Hepatocyte (in vitro differentiated cells): ENCODE data around the gene TBR1. TPM values are rescaled to one million over a fixed set of nuclear protein-coding genes. Genes with fewer than 3 reads are reported as not detected.

Source experiments
- DNase-seq: peaks from one replicate; pipeline ENCODE4 v3.0.0-alpha.2; 2016; ENCODE audit warnings: low spot score
- H2AFZ ChIP-seq: fragments of 200-600 bp; sonication (generic); 2 replicates; pipeline ENCODE4 v1.6.0; 2016; ENCODE audit warnings: antibody characterized with exemption, mild to moderate bottlenecking
- H3K27ac ChIP-seq: fragments of 200-600 bp; sonication (generic); 2 replicates; pipeline ENCODE4 v1.5.1; 2016; ENCODE audit warnings: mild to moderate bottlenecking
- H3K27me3 ChIP-seq: fragments of 200-600 bp; sonication (generic); 2 replicates; pipeline ENCODE4 v1.6.1; 2016
- H3K36me3 ChIP-seq: fragments of 200-600 bp; sonication (generic); replicated peaks from 2 replicates; pipeline ENCODE4 v1.5.1; 2016; ENCODE audit warnings: low read depth; ENCODE audit not compliant: insufficient read depth
- H3K4me1 ChIP-seq: fragments of 200-600 bp; sonication (generic); 2 replicates; pipeline ENCODE4 v1.5.1; 2016; ENCODE audit warnings: mild to moderate bottlenecking, moderate library complexity; ENCODE audit not compliant: insufficient read depth
- H3K4me2 ChIP-seq: fragments of 200-600 bp; sonication (generic); 2 replicates; pipeline ENCODE4 v1.6.0; 2016
- H3K4me3 ChIP-seq: fragments of 200-600 bp; sonication (generic); 2 replicates; pipeline ENCODE4 v1.5.1; 2016; ENCODE audit warnings: mild to moderate bottlenecking
- H3K79me2 ChIP-seq: fragments of 200-600 bp; sonication (generic); 2 replicates; pipeline ENCODE4 v1.6.0; 2017; ENCODE audit warnings: mild to moderate bottlenecking
- H3K9me2 ChIP-seq: fragments of 200-600 bp; sonication (generic); replicated peaks from 2 replicates; pipeline ENCODE4 v1.6.0; 2017; ENCODE audit warnings: mild to moderate bottlenecking; ENCODE audit not compliant: insufficient read depth
- H3K9me3 ChIP-seq: fragments of 200-600 bp; sonication (generic); 2 replicates; pipeline ENCODE4 v1.5.1; 2016; ENCODE audit warnings: low read depth, mild to moderate bottlenecking
- H4K20me1 ChIP-seq: fragments of 200-600 bp; sonication (generic); 2 replicates; pipeline ENCODE4 v1.6.0; 2016; ENCODE audit warnings: mild to moderate bottlenecking; ENCODE audit not compliant: insufficient read depth, poor library complexity, severe bottlenecking
- EZH2 ChIP-seq: fragments of 200-600 bp; sonication (generic); IDR thresholded peaks from 2 replicates; pipeline ENCODE4 v1.6.1; 2016; ENCODE audit warnings: antibody characterized with exemption, mild to moderate bottlenecking, borderline replicate concordance
- EZH2phosphoT487 ChIP-seq: fragments of 200-600 bp; sonication (generic); IDR thresholded peaks from one replicate; pipeline ENCODE4 v1.6.1; 2018; ENCODE audit warnings: antibody characterized with exemption, mild to moderate bottlenecking, low read depth, moderate library complexity; ENCODE audit not compliant: unreplicated experiment, severe bottlenecking
- WGBS: methylation state at CpG from one replicate; pipeline ENCODE4 v1.1.6; 2016; ENCODE audit warnings: low lambda C conversion rate; ENCODE audit errors: missing lambda C conversion rate; 5-methylcytosine and 5-hydroxymethylcytosine counted together
- polyA plus RNA-seq: library from polyadenylated mRNA; unstranded; fragments of >200 nt; fragmentation: Nextera tagmentation; extraction: Ambion mirVana; gene quantifications from 2 replicates; pipeline ENCODE4 v1.2.1, GENCODE V29; 2016
- total RNA-seq: library from RNA; depleted of rRNA; stranded (reverse); fragments of >200 nt; gene quantifications from 2 replicates; pipeline ENCODE4 v1.2.3, GENCODE V29; 2014
- TF ChIP-seq, protein P1 (sequence below): fragments of 200-600 bp; sonication (generic); IDR thresholded peaks from 2 replicates; pipeline ENCODE4 v1.5.1; 2016; ENCODE audit warnings: antibody characterized with exemption, mild to moderate bottlenecking; ENCODE audit not compliant: poor library complexity

TBR1 gene
- total and polyA plus RNA-seq, 2 experiments from 2014 or later: not detected

DNA sequence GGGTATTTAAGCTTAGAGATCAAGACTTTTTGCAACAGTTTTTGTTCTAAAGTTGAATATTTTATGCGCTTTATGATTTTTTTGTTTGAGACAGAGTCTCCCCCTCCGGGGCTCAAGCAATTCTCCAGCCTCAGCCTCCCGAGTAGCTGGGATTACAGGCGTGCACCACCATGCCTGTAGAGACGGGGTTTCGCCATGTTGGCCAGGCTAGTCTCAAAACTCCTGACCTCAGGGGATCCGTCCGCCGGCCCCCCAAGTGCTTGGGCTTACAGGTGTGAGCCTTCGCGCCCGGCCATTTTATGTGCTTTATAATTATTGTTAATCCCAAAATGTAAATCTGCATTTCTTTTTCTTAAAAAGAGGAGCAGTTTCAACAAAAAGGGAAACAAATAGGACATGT lies 29.0 kb downstream of the TBR1 start:
- Histone ChIP-seq H3K36me3 (no peaks in the 10 kb centered on the region), H3K9me2 (no peaks in the 10 kb centered on the region), H2AFZ (no peak overlapping the region), H3K79me2 (no peaks in the 10 kb centered on the region), H3K4me2 (no peak overlapping the region), H3K9me3 (no peaks in the 10 kb centered on the region), H3K4me1 (no peaks in the 10 kb centered on the region), H3K27me3 (no peaks in the 10 kb centered on the region), H3K4me3 (no peak overlapping the region), H3K27ac (no peak overlapping the region), H4K20me1 (no peaks in the 10 kb centered on the region)
- WGBS: 95% methylated on average over 12 of the region's 12 CpGs
- DNase-seq: no peak
- TF ChIP-seq, protein P1, sequence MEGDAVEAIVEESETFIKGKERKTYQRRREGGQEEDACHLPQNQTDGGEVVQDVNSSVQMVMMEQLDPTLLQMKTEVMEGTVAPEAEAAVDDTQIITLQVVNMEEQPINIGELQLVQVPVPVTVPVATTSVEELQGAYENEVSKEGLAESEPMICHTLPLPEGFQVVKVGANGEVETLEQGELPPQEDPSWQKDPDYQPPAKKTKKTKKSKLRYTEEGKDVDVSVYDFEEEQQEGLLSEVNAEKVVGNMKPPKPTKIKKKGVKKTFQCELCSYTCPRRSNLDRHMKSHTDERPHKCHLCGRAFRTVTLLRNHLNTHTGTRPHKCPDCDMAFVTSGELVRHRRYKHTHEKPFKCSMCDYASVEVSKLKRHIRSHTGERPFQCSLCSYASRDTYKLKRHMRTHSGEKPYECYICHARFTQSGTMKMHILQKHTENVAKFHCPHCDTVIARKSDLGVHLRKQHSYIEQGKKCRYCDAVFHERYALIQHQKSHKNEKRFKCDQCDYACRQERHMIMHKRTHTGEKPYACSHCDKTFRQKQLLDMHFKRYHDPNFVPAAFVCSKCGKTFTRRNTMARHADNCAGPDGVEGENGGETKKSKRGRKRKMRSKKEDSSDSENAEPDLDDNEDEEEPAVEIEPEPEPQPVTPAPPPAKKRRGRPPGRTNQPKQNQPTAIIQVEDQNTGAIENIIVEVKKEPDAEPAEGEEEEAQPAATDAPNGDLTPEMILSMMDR: no peak
- TF ChIP-seq EZH2phosphoT487 (no peak), EZH2 (no peak)

DNA sequence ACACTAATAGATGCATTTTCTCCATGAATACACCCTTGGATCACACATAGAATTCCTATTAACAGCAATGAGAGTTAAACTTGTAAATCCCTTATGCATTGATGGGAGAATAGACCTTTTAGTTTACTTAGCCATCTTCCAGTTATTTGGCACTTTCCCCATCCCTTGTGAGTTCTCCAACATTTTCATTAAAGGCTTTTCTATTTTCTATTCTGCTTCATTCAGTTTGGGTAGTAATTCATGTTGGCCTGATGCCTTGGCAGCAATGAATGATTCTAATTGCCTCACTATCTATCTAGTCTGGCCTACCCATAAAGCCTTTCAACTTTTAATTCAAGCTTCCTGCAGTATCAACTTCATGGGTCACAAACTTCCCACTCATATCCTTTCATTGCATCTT lies 32.3 kb downstream of the TBR1 start:
- Histone ChIP-seq H3K4me3 (no peak overlapping the region), H3K4me2 (no peak overlapping the region), H3K36me3 (no peaks in the 10 kb centered on the region), H3K4me1 (no peaks in the 10 kb centered on the region), H3K27me3 (no peaks in the 10 kb centered on the region), H3K27ac (no peak overlapping the region), H2AFZ (no peak overlapping the region), H3K79me2 (no peaks in the 10 kb centered on the region), H3K9me3 (no peaks in the 10 kb centered on the region), H4K20me1 (no peaks in the 10 kb centered on the region), H3K9me2 (no peaks in the 10 kb centered on the region)
- DNase-seq: no peak
- TF ChIP-seq EZH2 (no peak), EZH2phosphoT487 (no peak)
- TF ChIP-seq, protein P1: no peak

GRCh38 chr2:161471631-161472030 lies 55.5 kb downstream of the TBR1 start:
- Histone ChIP-seq H3K4me3 (no peak overlapping the region), H3K4me2 (no peak overlapping the region), H3K4me1 (no peaks in the 10 kb centered on the region), H3K27ac (no peak overlapping the region), H3K9me3 (no peaks in the 10 kb centered on the region), H3K27me3 (no peaks in the 10 kb centered on the region), H3K36me3 (no peaks in the 10 kb centered on the region), H3K9me2 (no peaks in the 10 kb centered on the region), H3K79me2 (no peaks in the 10 kb centered on the region), H2AFZ (no peak overlapping the region), H4K20me1 (no peaks in the 10 kb centered on the region)
- no peak for DNase-seq
- TF ChIP-seq EZH2phosphoT487 (no peak), EZH2 (no peak)
- TF ChIP-seq, protein P1: no peak
- WGBS: 87% methylated on average over 2 of the region's 2 CpGs

GRCh38 chr2:161474920-161475319 lies 58.8 kb downstream of the TBR1 start:
- Histone ChIP-seq H3K27me3 (no peaks in the 10 kb centered on the region), H3K4me3 (no peak overlapping the region), H3K27ac (no peak overlapping the region), H3K36me3 (no peaks in the 10 kb centered on the region), H4K20me1 (no peaks in the 10 kb centered on the region), H3K9me2 (no peaks in the 10 kb centered on the region), H3K4me1 (no peaks in the 10 kb centered on the region), H2AFZ (no peak overlapping the region), H3K4me2 (no peak overlapping the region), H3K79me2 (no peaks in the 10 kb centered on the region), H3K9me3 (no peaks in the 10 kb centered on the region)
- DNase-seq: no peak
- TF ChIP-seq EZH2 (no peak), EZH2phosphoT487 (no peak)
- TF ChIP-seq, protein P1: no peak
- WGBS: 90% methylated on average over 2 of the region's 2 CpGs
